HL-60 (cell line): ENCODE measurements around the gene SAMSN1.
A peak's percentile ranks its signal among the peaks of the same experiment; 100 is the strongest.
"Not testable (repeated sequence)": the region's sequence is repeated elsewhere in the genome, so short reads cannot be mapped to it uniquely, and the experiment has no call there.

Experiments used
- DNase-seq, 2 experiments: peaks; one replicate each; pipeline ENCODE4 v3.0.0-alpha.2; 2010 to 2020; ENCODE audit warnings: low read depth in 1 of 2, low spot score in 1 of 2
- H3K27ac ChIP-seq: fragments of 250-450 bp; sonication (Bioruptor Pico); replicated peaks from 2 replicates; pipeline ENCODE4 v1.5.1; 2020; ENCODE audit warnings: mild to moderate bottlenecking, moderate library complexity
- H3K27me3 ChIP-seq: fragments of 250-450 bp; sonication (Bioruptor Pico); 2 replicates; pipeline ENCODE4 v1.5.1; 2021; ENCODE audit warnings: mild to moderate bottlenecking, moderate library complexity; ENCODE audit not compliant: insufficient read depth, poor library complexity, severe bottlenecking
- H3K4me3 ChIP-seq: replicated peaks from 2 replicates; pipeline ENCODE4 v1.5.1; 2011; ENCODE audit warnings: mild to moderate bottlenecking, control low read depth, low read length; ENCODE audit not compliant: insufficient read depth
- GABPA ChIP-seq: IDR thresholded peaks from 2 replicates; pipeline ENCODE4 v1.6.1; 2012; ENCODE audit warnings: low read depth
- POLR2AphosphoS5 ChIP-seq: IDR thresholded peaks from 2 replicates; pipeline ENCODE4 v1.6.1; 2012; ENCODE audit warnings: low read depth
- REST ChIP-seq: IDR thresholded peaks from 2 replicates; pipeline ENCODE4 v1.6.1; 2012; ENCODE audit warnings: low read depth; ENCODE audit not compliant: insufficient replicate concordance
- SPI1 ChIP-seq: IDR thresholded peaks from 2 replicates; pipeline ENCODE4 v1.6.1; 2012; ENCODE audit warnings: low read depth, mild to moderate bottlenecking, borderline replicate concordance
- TF ChIP-seq, protein P1 (sequence below): IDR thresholded peaks from one replicate; pipeline ENCODE4 v1.5.1; 2011; ENCODE audit warnings: low read length, control low read depth, inconsistent platforms; ENCODE audit not compliant: insufficient read depth

The SAMSN1 gene

DNA sequence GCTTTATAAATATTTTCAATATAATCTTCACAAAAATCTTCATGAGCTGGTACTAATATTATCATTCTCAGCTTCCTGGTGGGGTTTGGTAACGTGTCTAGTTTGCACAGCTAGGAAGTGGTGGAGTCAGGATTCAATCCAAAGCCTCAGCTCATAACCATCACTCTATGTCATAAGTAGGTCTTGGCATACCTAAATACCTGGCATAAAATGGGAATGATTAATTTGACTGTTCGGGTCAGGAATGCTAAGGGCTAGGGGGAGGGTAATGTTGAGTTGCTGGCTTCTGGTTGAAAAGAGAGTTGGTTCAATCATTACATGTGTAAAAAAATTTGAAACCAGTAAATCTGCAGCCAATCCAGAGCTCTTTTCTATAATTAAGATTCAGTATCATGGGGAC lies 5.6 kb upstream of the SAMSN1 start:
- no peaks in the 10 kb centered on the region for H3K27me3 ChIP-seq
- DNase-seq, result no peak
- no peak overlapping the region for H3K27ac ChIP-seq
- no peak overlapping the region for H3K4me3 ChIP-seq
- TF ChIP-seq SPI1 (no peak), GABPA (no peak), POLR2AphosphoS5 (no peak), REST (no peak)
- TF ChIP-seq, protein P1, sequence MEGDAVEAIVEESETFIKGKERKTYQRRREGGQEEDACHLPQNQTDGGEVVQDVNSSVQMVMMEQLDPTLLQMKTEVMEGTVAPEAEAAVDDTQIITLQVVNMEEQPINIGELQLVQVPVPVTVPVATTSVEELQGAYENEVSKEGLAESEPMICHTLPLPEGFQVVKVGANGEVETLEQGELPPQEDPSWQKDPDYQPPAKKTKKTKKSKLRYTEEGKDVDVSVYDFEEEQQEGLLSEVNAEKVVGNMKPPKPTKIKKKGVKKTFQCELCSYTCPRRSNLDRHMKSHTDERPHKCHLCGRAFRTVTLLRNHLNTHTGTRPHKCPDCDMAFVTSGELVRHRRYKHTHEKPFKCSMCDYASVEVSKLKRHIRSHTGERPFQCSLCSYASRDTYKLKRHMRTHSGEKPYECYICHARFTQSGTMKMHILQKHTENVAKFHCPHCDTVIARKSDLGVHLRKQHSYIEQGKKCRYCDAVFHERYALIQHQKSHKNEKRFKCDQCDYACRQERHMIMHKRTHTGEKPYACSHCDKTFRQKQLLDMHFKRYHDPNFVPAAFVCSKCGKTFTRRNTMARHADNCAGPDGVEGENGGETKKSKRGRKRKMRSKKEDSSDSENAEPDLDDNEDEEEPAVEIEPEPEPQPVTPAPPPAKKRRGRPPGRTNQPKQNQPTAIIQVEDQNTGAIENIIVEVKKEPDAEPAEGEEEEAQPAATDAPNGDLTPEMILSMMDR, result no peak

DNA sequence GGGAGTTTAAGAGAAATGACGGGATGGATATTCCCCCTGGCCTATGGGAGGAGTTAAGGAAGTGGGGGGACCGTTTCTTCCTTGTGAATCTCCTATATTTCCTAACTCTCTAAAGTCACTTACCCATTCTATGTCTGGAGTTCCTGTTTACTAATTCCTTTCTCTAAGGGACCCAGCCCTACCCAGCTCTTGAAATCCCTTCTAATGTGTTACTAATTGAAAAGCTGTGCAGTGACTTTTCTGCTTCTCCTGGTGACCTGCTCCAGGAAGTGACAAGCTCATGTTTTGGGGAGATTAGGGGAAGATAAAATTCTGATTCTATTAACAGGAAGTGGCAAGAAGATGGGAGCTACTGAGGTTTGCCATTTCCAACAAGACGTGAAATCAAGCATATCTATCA lies 4.0 kb upstream of the SAMSN1 start:
- Histone ChIP-seq H3K27ac (peak overlapping the region; percentile 68), H3K27me3 (no peaks in the 10 kb centered on the region), H3K4me3 (no peak overlapping the region)
- peak in 1 of 2 experiments; percentile 48 for DNase-seq
- TF ChIP-seq GABPA (no peak), SPI1 (peak; percentile 69), REST (no peak)

DNA sequence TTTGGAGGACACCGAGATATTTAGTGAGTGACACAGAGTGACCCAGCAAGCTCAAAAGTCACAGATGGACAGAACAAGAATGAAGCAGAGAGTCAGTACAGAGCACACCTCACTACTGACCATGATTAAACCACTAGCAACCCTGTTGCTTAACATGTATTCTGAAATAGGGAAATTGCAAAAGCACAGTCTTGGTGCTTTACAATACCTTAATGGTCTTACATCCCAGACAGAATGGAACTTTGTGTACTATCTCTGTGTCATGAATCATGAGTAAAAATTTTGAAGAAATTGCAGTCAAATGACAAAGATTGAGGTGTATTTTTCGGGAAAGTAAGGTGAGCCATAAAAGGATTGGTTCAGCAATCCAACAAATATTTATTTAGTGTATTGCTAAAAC lies 2.7 kb upstream of the SAMSN1 start:
- peak in 1 of 2 experiments; percentile 80 for DNase-seq
- Histone ChIP-seq H3K27me3 (no peaks in the 10 kb centered on the region), H3K4me3 (no peak overlapping the region), H3K27ac (peak overlapping the region; percentile 68)
- TF ChIP-seq POLR2AphosphoS5 (peak; percentile 33; the same call in 1 of the 2 replicates), SPI1 (no peak)

GRCh38 chr21:14547834-14548513 lies 1.9 kb upstream of the SAMSN1 start:
- DNase-seq, result no peak
- TF ChIP-seq GABPA (no peak), REST (no peak), SPI1 (no peak), POLR2AphosphoS5 (no peak)
- TF ChIP-seq, protein P1, result no peak
- H3K27ac ChIP-seq, result peak overlapping the region; percentile 68
- H3K27me3 ChIP-seq, result no peaks in the 10 kb centered on the region
- H3K4me3 ChIP-seq, result no peak overlapping the region

GRCh38 chr21:14546719-14547118 lies 604 bp upstream of the SAMSN1 start:
- DNase-seq, H3K27me3 ChIP-seq, H3K4me3 ChIP-seq: not testable (repeated sequence)
- H3K27ac ChIP-seq, result peak overlapping the region; percentile 68
